Gastrocnemius medialis (tissue), 4 donors: ENCODE measurements around the gene ITGAL. TPM values are rescaled to one million over a fixed set of nuclear protein-coding genes. Genes with fewer than 3 reads are reported as not detected.
"Not testable (repeated sequence)": the region's sequence is repeated elsewhere in the genome, so short reads cannot be mapped to it uniquely, and the experiment has no call there.

ENCODE experiments used
- ATAC-seq, 2 donors: fragments of 150-250 bp; one replicate each; pipeline ENCODE4 v1.9.1; 2016
- DNase-seq, 2 donors: peaks; one replicate each; pipeline ENCODE4 v3.0.0-alpha.2; 2019
- H3K27ac ChIP-seq, 4 donors: fragments of 200-600 bp; sonication (generic); 1 replicate in 1 of 4; 2 replicates in 3 of 4; pipeline ENCODE4 v1.5.1; 2016 to 2018; ENCODE audit warnings: mild to moderate bottlenecking in 2 of 4, moderate library complexity in 1 of 4
- H3K27me3 ChIP-seq, 3 donors: fragments of 200-600 bp; sonication (generic) in 2 of 3; 1 replicate in 1 of 3; 2 replicates in 2 of 3; pipeline versions ENCODE4 v1.5.1 to v1.6.0; 2016 to 2019; ENCODE audit warnings: mild to moderate bottlenecking in 1 of 3, moderate library complexity in 1 of 3
- H3K36me3 ChIP-seq, 2 donors: fragments of 200-600 bp; sonication (generic) in 1 of 2; one replicate each; pipeline ENCODE4 v1.5.1; 2017 to 2018
- H3K4me1 ChIP-seq, 2 donors: fragments of 200-600 bp; sonication (generic) in 1 of 2; one replicate each; pipeline ENCODE4 v1.5.1; 2016 to 2017; ENCODE audit warnings: mild to moderate bottlenecking in 2 of 2
- H3K4me3 ChIP-seq, 4 donors: fragments of 200-600 bp; sonication (generic) in 3 of 4; 1 replicate in 1 of 4; 2 replicates in 3 of 4; pipeline ENCODE4 v1.5.1; 2016 to 2019; ENCODE audit warnings: mild to moderate bottlenecking in 2 of 4
- H3K9me3 ChIP-seq, 3 donors: fragments of 200-600 bp; sonication (generic) in 2 of 3; 1 replicate in 1 of 3; 2 replicates in 2 of 3; pipeline ENCODE4 v1.5.1; 2016 to 2019
- CTCF ChIP-seq, 5 experiments: fragments of 450-650 bp in 3 of 5; fragments of 200-600 bp in 2 of 5; sonication (generic) in 2 of 5; IDR thresholded peaks in 4 of 5; conservative IDR thresholded peaks in 1 of 5; 1 replicate in 4 of 5; 2 replicates in 1 of 5; pipeline ENCODE4 v1.5.1; 2016 to 2019; ENCODE audit warnings: antibody characterized with exemption in 5 of 5, mild to moderate bottlenecking in 3 of 5, moderate library complexity in 3 of 5
- POLR2A ChIP-seq, 2 donors: fragments of 450-650 bp; IDR thresholded peaks; one replicate each; pipeline ENCODE4 v1.6.1; 2017; ENCODE audit warnings: antibody characterized with exemption in 2 of 2, mild to moderate bottlenecking in 2 of 2, moderate library complexity in 2 of 2
- in situ Hi-C, 4 donors: fragments of 200-750 bp; cut with MboI; loops; one replicate each; pipeline versions ENCODE4 v1.15.0 to v1.8.0; 2017; ENCODE audit warnings: low sequenced_read_pairs in 4 of 4
- intact Hi-C: fragments of 100-400 bp; cut with DNase I; formaldehyde crosslinking; loops from one replicate; pipeline ENCODE4 v1.15.1; 2023; ENCODE audit warnings: low total_unique reads
- total RNA-seq, 4 donors: library from RNA; depleted of rRNA; stranded (reverse); fragments of >200 nt; gene quantifications; one replicate each; pipeline versions ENCODE4 v1.1.0 to v1.2.3, GENCODE V29; 2016

The ITGAL gene
- total RNA-seq, 4 donors from 2014 or later, result 0.16 to 1.9 (median 0.86) TPM; not detected in 1

- in situ Hi-C loops (loop anchor here in 1 of 4 donors (10.0 to 25.0 kb wide), 2 partner anchors 89 to 192 kb away; partner anchors contain the start of gene ZNF747), intact Hi-C loops (loop anchor here (1.0 to 2.0 kb wide), 2 partner anchors 15 to 81 kb away; partner anchors contain the start of genes DCTPP1 and ZNF768)
- peaks cover 20 to 21% of the 10 kb centered on the region in 2 donors for H3K4me1 ChIP-seq
- no peaks in the 10 kb centered on the region for H3K36me3 ChIP-seq
- H3K27ac ChIP-seq, result peak within 1 kb of the TSS; percentile 97 to 100 (median 98)
- TF ChIP-seq CTCF (IDR thresholded peaks at IDR 0.05 in 4 of 5, conservative IDR thresholded peaks at IDR 0.05 in 1 of 5) (peak in 4 of 5 experiments; percentile 26 to 64 (median 44)), POLR2A (IDR thresholded peaks at IDR 0.05) (peak; percentile 96)
- peak within 1 kb of the TSS; percentile 89 to 100 (median 95) for H3K4me3 ChIP-seq
- ATAC-seq (peak; percentile 98), DNase-seq (peak; percentile 96 to 100)
- no peaks in the 10 kb centered on the region for H3K9me3 ChIP-seq
- H3K27me3 ChIP-seq, result no peaks in the 10 kb centered on the region
Observed at GRCh38 chr16:30445408-30446202, 26.9 kb upstream of the ITGAL start, which contains the start of gene SEPHS2. Gene SEPHS2, minus strand, starts transcription at chr16:30445874. Its CDS starts 147 bp downstream, at chr16:30445727.

- no peaks in the 10 kb centered on the region for H3K36me3 ChIP-seq
- in situ Hi-C loops, result loop anchor here in 1 of 4 donors (10.0 to 25.0 kb wide), 2 partner anchors 89 to 191 kb away; partner anchors contain the start of gene ZNF747
- no peak for DNase-seq
- H3K9me3 ChIP-seq, result no peaks in the 10 kb centered on the region
- peaks cover 20 to 21% of the 10 kb centered on the region in 2 donors for H3K4me1 ChIP-seq
- no peak for ATAC-seq
- peak overlapping the region; percentile 89 to 100 (median 95) for H3K4me3 ChIP-seq
- intact Hi-C loops, result no loop called here
- TF ChIP-seq CTCF (IDR thresholded peaks at IDR 0.05 in 4 of 5, conservative IDR thresholded peaks at IDR 0.05 in 1 of 5) (no peak), POLR2A (IDR thresholded peaks at IDR 0.05) (no peak)
- H3K27me3 ChIP-seq, result no peaks in the 10 kb centered on the region
- H3K27ac ChIP-seq, result peak overlapping the region; percentile 97 to 100 (median 98)
Observed at GRCh38 chr16:30446203-30446595, 26.3 kb upstream of the ITGAL start.

DNA sequence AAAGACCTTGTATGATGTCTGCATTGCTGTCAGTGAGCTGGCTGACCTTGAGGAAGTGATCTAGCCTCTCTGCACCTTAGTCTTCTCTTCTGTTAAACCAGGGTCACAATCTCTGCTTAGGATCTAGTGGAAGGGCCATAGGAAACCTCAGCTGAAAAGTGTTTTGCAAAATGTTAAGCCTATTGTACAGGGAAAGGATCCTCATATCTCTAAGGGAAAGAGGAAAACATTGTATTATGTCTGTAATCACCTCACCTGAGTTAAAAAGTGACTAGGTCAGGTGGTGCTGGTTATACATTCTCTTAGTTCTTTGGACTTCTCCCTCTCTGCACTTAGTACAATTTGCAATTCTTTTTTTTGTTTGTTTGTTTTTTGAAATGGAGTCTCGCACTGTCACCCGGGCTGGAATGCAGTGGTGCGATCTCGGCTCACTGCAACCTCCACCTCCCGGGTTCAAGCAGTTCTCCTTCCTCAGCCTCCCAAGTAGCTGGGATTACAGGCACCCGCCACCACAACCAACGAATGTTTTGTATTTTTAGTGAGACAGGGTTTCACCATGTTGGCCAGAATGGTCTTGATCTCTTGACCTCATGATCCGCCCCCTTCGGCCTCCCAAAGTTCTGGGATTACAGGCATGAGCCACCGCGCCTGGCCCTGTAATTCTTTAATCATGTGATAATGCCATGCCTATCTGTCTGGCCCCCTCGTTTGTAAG lies 24.9 kb upstream of the ITGAL start:
- no peaks in the 10 kb centered on the region for H3K36me3 ChIP-seq
- no peaks in the 10 kb centered on the region for H3K27me3 ChIP-seq
- in situ Hi-C loops, result loop anchor here in 1 of 4 donors (10.0 to 25.0 kb wide), 2 partner anchors 87 to 190 kb away; partner anchors contain the start of gene ZNF747
- intact Hi-C loops, result no loop called here
- no peak overlapping the region for H3K27ac ChIP-seq
- H3K4me3 ChIP-seq, result no peak overlapping the region
- DNase-seq (no peak), ATAC-seq (no peak)
- TF ChIP-seq POLR2A (IDR thresholded peaks at IDR 0.05) (no peak), CTCF (IDR thresholded peaks at IDR 0.05 in 4 of 5, conservative IDR thresholded peaks at IDR 0.05 in 1 of 5) (no peak)
- no peaks in the 10 kb centered on the region for H3K9me3 ChIP-seq
- peaks cover 20 to 21% of the 10 kb centered on the region in 2 donors for H3K4me1 ChIP-seq

GRCh38 chr16:30449116-30449435 lies 23.5 kb upstream of the ITGAL start:
- intact Hi-C loops, result no loop called here
- H3K36me3 ChIP-seq, result no peaks in the 10 kb centered on the region
- no peak overlapping the region for H3K27ac ChIP-seq
- no peak for ATAC-seq
- DNase-seq, result no peak
- TF ChIP-seq POLR2A (IDR thresholded peaks at IDR 0.05) (no peak), CTCF (IDR thresholded peaks at IDR 0.05 in 4 of 5, conservative IDR thresholded peaks at IDR 0.05 in 1 of 5) (no peak)
- H3K27me3 ChIP-seq, result no peaks in the 10 kb centered on the region
- in situ Hi-C loops, result loop anchor here in 1 of 4 donors (10.0 to 25.0 kb wide), 2 partner anchors 86 to 188 kb away; partner anchors contain the start of gene ZNF747
- H3K4me3 ChIP-seq, result no peak overlapping the region
- peaks cover 10% of the 10 kb centered on the region in 2 donors for H3K4me1 ChIP-seq
- H3K9me3 ChIP-seq, result no peaks in the 10 kb centered on the region

DNA sequence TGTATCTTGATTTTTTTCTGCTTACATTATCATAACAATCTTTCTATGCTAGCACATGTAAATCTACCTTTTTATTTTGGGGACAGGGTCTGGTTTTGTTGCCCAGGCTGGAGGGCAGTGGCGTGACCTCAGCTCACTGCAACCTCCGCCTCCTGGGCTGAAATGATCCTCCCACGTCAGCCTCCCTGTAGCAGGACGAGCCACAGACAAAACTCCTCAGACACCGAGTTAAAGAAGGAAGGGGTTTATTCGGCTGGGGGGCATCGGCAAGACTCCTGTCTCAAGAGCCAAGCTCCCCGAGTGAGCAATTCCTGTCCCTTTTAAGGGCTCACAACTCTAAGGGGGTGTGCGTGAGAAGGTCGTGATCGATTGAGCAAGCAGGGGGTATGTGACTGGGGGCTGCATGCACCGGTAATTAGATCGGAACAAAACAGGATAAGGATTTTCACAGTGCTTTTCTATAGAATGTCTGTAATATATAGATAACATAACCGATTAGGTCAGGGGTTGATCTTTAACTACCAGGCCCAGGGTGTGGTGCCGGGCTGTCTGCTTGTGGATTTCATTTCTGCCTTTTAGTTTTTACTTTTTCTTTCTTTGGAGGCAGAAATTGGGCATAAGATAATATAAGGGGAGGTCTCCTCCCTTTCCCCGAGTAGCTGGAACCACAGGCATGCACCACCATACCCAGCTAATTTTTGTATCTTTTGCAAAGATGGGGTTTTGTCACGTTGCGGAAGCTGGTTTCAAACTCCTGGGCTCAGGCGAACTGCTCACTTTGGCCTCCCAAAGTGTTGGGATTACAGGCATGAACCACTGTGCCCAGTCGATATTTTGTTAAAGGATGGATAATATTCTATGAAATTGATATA lies 19.6 kb upstream of the ITGAL start:
- intact Hi-C loops, ATAC-seq, H3K9me3 ChIP-seq, H3K4me1 ChIP-seq, DNase-seq, H3K4me3 ChIP-seq, H3K27me3 ChIP-seq, H3K27ac ChIP-seq, in situ Hi-C loops, H3K36me3 ChIP-seq: not testable (repeated sequence)
